K562 (cell line): Measurements from ENCODE around the gene COX6A1. TPM values are rescaled to one million over a fixed set of nuclear protein-coding genes. Genes with fewer than 3 reads are reported as not detected.
A peak's percentile ranks its signal among the peaks of the same experiment; 100 is the strongest.
"Not testable (repeated sequence)": the region's sequence is repeated elsewhere in the genome, so short reads cannot be mapped to it uniquely, and the experiment has no call there.

ENCODE experiments used
- ATAC-seq: fragments of 200-7000 bp; cut with Tn5 transposase; 3 replicates; pipeline ENCODE4 v1.9.1; 2020; ENCODE audit warnings: moderate library complexity
- BruUV-seq: library from RNA; stranded (reverse); fragments of 400-500 nt; replicated peaks from 2 replicates; lab custom pipeline; 2021; lab: Mats Ljungman, UMichigan
- CTCF ChIA-PET: fragments of 300-600 bp; formaldehyde crosslinking; extraction: SDS; loops from one replicate; lab custom pipeline; 2021; ENCODE audit warnings: low intra/inter-chr PET ratio; lab: Yijun Ruan, JAX
- POLR2A ChIA-PET: fragments of 300-600, 350-650 bp; sonication (Branson Sonifier 250); formaldehyde crosslinking; extraction: SDS; loops from one replicate; lab custom pipeline; 2021; ENCODE audit warnings: antibody characterized with exemption, inconsistent platforms; lab: Yijun Ruan, JAX
- DNase-seq, 4 experiments: peaks; one replicate each; pipeline versions ENCODE4 v3.0.0 to v3.0.0-alpha.2; 2011 to 2018; ENCODE audit warnings: low spot score in 3 of 4, mixed read lengths in 3 of 4; ENCODE audit errors: extremely low read depth in 1 of 4
- FAIRE-seq: peaks from 2 replicates; lab custom pipeline; 2011; peaks lifted over from hg19 to GRCh38; lab: Jason Lieb, UNC
- H2AFZ ChIP-seq: 2 replicates; pipeline ENCODE4 v1.6.0; 2011; ENCODE audit warnings: low read depth, low read length, control low read depth, inconsistent platforms
- H3K27ac ChIP-seq: fragments of 200-600 bp; 3 replicates; pipeline ENCODE4 v1.8.0; 2011; ENCODE audit warnings: low read depth, mild to moderate bottlenecking, control low read depth, inconsistent platforms, low read length, moderate library complexity, mixed read lengths; ENCODE audit errors: extremely low read depth
- H3K27me3 ChIP-seq, 2 experiments: fragments of 300-600 bp in 1 of 2; 2 replicates in 1 of 2; 3 replicates in 1 of 2; pipeline versions ENCODE4 v1.6.0 to v1.8.0; 2011; ENCODE audit warnings: inconsistent platforms in 2 of 2, low read length in 2 of 2, mild to moderate bottlenecking in 1 of 2, mixed read lengths in 1 of 2, moderate library complexity in 1 of 2; ENCODE audit not compliant: control insufficient read depth in 2 of 2, insufficient read depth in 2 of 2
- H3K36me3 ChIP-seq: fragments of 300-600 bp; 3 replicates; pipeline ENCODE4 v1.8.0; 2011; ENCODE audit warnings: mild to moderate bottlenecking, low read length, inconsistent platforms; ENCODE audit not compliant: control insufficient read depth, insufficient read depth
- H3K4me1 ChIP-seq, 2 experiments: fragments of 200-600 bp in 1 of 2; replicated peaks in 1 of 2; 2 replicates in 1 of 2; 3 replicates in 1 of 2; pipeline versions ENCODE4 v1.5.1 to v1.8.0; 2011; ENCODE audit warnings: inconsistent platforms in 2 of 2, low read length in 2 of 2, mild to moderate bottlenecking in 1 of 2, mixed read lengths in 1 of 2, moderate library complexity in 1 of 2; ENCODE audit not compliant: control insufficient read depth in 2 of 2, insufficient read depth in 2 of 2
- H3K4me2 ChIP-seq: 2 replicates; pipeline ENCODE4 v1.6.1; 2011; ENCODE audit warnings: low read length, control low read depth, inconsistent platforms, mixed read lengths; ENCODE audit not compliant: insufficient read depth
- H3K4me3 ChIP-seq: fragments of 200-600 bp; sonication (generic), shearing (Covaris generic); 2 replicates; pipeline ENCODE4 v1.5.1; 2016; ENCODE audit warnings: control low read depth, inconsistent platforms
- H3K79me2 ChIP-seq: fragments of 200-600 bp; 3 replicates; pipeline ENCODE4 v1.8.0; 2011; ENCODE audit warnings: low read length, inconsistent platforms; ENCODE audit not compliant: control insufficient read depth, insufficient read depth
- H3K9ac ChIP-seq, 2 experiments: 2 replicates each; pipeline versions ENCODE4 v1.6.0 to v1.6.1; 2011; ENCODE audit warnings: low read depth in 2 of 2, low read length in 2 of 2, control low read depth in 1 of 2, inconsistent platforms in 1 of 2, mild to moderate bottlenecking in 1 of 2, mixed read lengths in 1 of 2; ENCODE audit not compliant: insufficient read depth in 1 of 2
- H3K9me1 ChIP-seq: one replicate; pipeline ENCODE4 v1.6.0; 2011; ENCODE audit warnings: inconsistent platforms, mild to moderate bottlenecking, low read length, moderate library complexity; ENCODE audit not compliant: control insufficient read depth, insufficient read depth
- H3K9me3 ChIP-seq: replicated peaks from 2 replicates; pipeline ENCODE4 v1.5.1; 2011; ENCODE audit warnings: low read depth, low read length, inconsistent platforms; ENCODE audit not compliant: control insufficient read depth, insufficient read depth
- H4K20me1 ChIP-seq: replicated peaks from 2 replicates; pipeline ENCODE4 v1.6.1; 2011; ENCODE audit warnings: low read length, inconsistent platforms, mixed read lengths; ENCODE audit not compliant: control insufficient read depth, insufficient read depth
- BCOR ChIP-seq: fragments of 450-650 bp; IDR thresholded peaks from 2 replicates; pipeline ENCODE4 v1.6.1; 2016
- ESRRA ChIP-seq: fragments of 450-650 bp; IDR thresholded peaks from 2 replicates; pipeline ENCODE4 v1.6.1; 2014; ENCODE audit warnings: low read depth, mild to moderate bottlenecking, moderate library complexity, borderline replicate concordance
- FOXA3 ChIP-seq, 2 experiments: fragments of 450-650 bp in 1 of 2; sonication (generic) in 1 of 2; formaldehyde crosslinking; IDR thresholded peaks in 1 of 2; conservative IDR thresholded peaks in 1 of 2; 2 replicates each; pipeline versions ENCODE4 v1.4.0 to v1.8.0; 2020 to 2022; ENCODE audit warnings: mild to moderate bottlenecking in 2 of 2, missing genetic modification reagents in 1 of 2
- JUND ChIP-seq, 2 experiments: IDR thresholded peaks; 2 replicates in 1 of 2; 3 replicates in 1 of 2; pipeline ENCODE4 v1.6.1; 2011; ENCODE audit warnings: borderline replicate concordance in 2 of 2, low read depth in 2 of 2, low read length in 2 of 2, improper control_type of control experiment in 1 of 2, missing biosample characterization in 1 of 2, missing genetic modification characterization in 1 of 2, missing genetic modification reagents in 1 of 2
- KDM1A ChIP-seq, 2 experiments: fragments of 450-650 bp; IDR thresholded peaks; 2 replicates each; pipeline ENCODE4 v1.6.1; 2016; ENCODE audit warnings: mild to moderate bottlenecking in 2 of 2
- L3MBTL2 ChIP-seq: fragments of 450-650 bp; IDR thresholded peaks from 2 replicates; pipeline ENCODE4 v1.6.1; 2016; ENCODE audit warnings: mild to moderate bottlenecking, moderate library complexity
- NR2C2 ChIP-seq, 2 experiments: fragments of 200-800 bp in 1 of 2; sonication (Bioruptor generic) in 1 of 2; sonication (generic) in 1 of 2; formaldehyde crosslinking in 1 of 2; IDR thresholded peaks; 2 replicates each; pipeline versions ENCODE4 v1.6.1 to v1.8.0; 2016 to 2022; ENCODE audit warnings: mild to moderate bottlenecking in 1 of 2, missing compliant biosample characterization in 1 of 2, missing genetic modification characterization in 1 of 2, missing genetic modification reagents in 1 of 2
- RBM25 ChIP-seq: fragments of 200-400 bp; formaldehyde crosslinking; IDR thresholded peaks from 2 replicates; pipeline ENCODE4 v1.6.1; 2018; ENCODE audit warnings: low read length, low read depth, moderate library complexity; ENCODE audit not compliant: severe bottlenecking
- TEAD4 ChIP-seq, 2 experiments: sonication (generic) in 1 of 2; formaldehyde crosslinking in 1 of 2; IDR thresholded peaks; 2 replicates each; pipeline versions ENCODE4 v1.6.1 to v1.8.0; 2012 to 2022; ENCODE audit warnings: borderline replicate concordance in 1 of 2, inconsistent platforms in 1 of 2, low read length in 1 of 2, mild to moderate bottlenecking in 1 of 2, missing genetic modification reagents in 1 of 2
- ZFP1 ChIP-seq: fragments of 450-650 bp; formaldehyde crosslinking; IDR thresholded peaks from 2 replicates; pipeline ENCODE4 v1.4.0; 2020; ENCODE audit warnings: mild to moderate bottlenecking, mixed read lengths
- ZNF121 ChIP-seq: sonication (generic); formaldehyde crosslinking; conservative IDR thresholded peaks from 2 replicates; pipeline ENCODE4 v1.8.0; 2022; ENCODE audit warnings: missing genetic modification reagents
- ZNF282 ChIP-seq: sonication (generic); formaldehyde crosslinking; IDR thresholded peaks from 2 replicates; pipeline ENCODE4 v1.8.1; 2023; ENCODE audit warnings: missing genetic modification reagents
- WGBS: fragments of 100-300 bp; shearing (Covaris generic); methylation state at CpG from one replicate; pipeline ENCODE4 v1.1.6; 2016; ENCODE audit warnings: low coverage, mixed read lengths; ENCODE audit not compliant: insufficient coverage; ENCODE audit errors: missing lambda C conversion rate; 5-methylcytosine and 5-hydroxymethylcytosine counted together
- in situ Hi-C: fragments of 300-500 bp; cut with MboI; formaldehyde crosslinking; loops from 4 replicates; pipeline ENCODE4 v1.15.0; 2018; ENCODE audit warnings: inconsistent platforms, mixed read lengths
- intact Hi-C: fragments of 100-400 bp; cut with micrococcal nuclease; formaldehyde crosslinking; loops from 2 replicates; pipeline ENCODE4 v1.14.2; 2022
- polyA plus RNA-seq, 8 experiments: library from polyadenylated mRNA; depleted of rRNA in 4 of 8; stranded (reverse) in 5 of 8; unstranded in 3 of 8; fragments of >200 nt; fragmentation: Nextera tagmentation in 2 of 8; fragmentation: Illumina TruSeq in 1 of 8; extraction: Ambion mirVana in 2 of 8; extraction: Trizol in 1 of 8; gene quantifications; 2 replicates each; pipeline versions ENCODE4 v1.2.1 to v1.2.3, GENCODE V29; 2011 to 2014; ENCODE audit warnings: inconsistent platforms in 1 of 8, missing spikeins in 1 of 8
- total RNA-seq, 7 experiments: library from RNA; depleted of rRNA in 6 of 7; stranded (reverse); fragments of >200 nt in 6 of 7; fragmentation: Illumina TruSeq in 2 of 7; extraction: Trizol in 2 of 7; gene quantifications; 2 replicates each; pipeline versions ENCODE4 v1.2.1 to v1.2.3, GENCODE V29; 2011 to 2021; ENCODE audit warnings: low replicate concordance in 1 of 7
- TF ChIP-seq, protein P1 (sequence below): fragments of 450-650 bp; formaldehyde crosslinking; IDR thresholded peaks from 2 replicates; pipeline ENCODE4 v1.4.0; 2020; ENCODE audit warnings: mild to moderate bottlenecking, mixed read lengths

COX6A1 gene
- total and polyA plus RNA-seq, 9 of the 15 experiments (the other 6 are each of a cell fraction or from before 2014, with no cell fraction given), result 414 to 4,142 (median 931) TPM

DNA sequence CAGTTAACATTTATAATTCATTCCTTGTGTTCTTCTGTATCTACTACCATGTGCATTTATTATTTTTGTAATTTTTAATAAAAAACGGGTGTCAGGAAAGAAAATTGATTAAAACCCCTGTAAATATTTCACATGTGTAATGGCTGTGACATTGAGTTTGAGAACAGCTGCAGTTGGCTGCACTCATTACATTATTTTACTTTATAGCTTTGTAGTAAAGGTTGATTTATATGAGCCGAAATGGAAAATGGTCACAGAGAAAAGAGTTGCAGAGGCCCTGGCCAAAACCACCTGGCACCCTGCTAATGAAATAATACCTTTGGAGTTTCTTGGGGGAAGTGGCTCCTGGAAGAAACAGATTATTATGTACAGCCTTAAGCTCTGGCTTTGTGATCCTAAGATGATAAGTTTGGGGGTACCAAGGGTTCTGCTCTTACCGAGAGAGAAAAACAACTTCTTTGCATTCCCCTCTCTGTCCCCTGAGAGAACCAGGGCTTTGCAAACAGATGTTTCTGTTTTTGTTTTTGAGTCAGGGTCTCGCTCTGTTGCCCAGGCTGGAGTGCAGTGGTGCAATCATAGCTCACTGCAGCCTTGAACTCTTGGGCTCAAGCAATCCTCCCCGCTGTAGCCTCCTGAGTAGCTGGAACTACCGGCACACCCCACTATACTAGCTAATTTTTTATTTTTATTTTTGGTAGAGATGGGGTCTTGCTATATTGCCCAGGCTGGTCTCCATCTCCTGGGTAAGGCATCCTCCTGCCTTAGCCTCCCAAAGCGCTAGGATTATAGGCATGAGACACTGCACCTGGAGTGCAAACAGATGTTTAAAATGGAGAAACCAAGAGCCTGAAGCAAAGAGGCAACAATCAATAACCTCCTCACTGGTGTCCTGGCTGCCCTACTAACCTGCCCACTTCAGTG, 48.3 kb downstream of the COX6A1 start:
- WGBS, result 78% methylated on average over 6 of the region's 7 CpGs
- no peaks in the 10 kb centered on the region for H3K9me3 ChIP-seq
- POLR2A ChIA-PET, result interaction anchor here (1.0 to 2.5 kb wide), 5 partner anchors 11 to 285 kb away, joined by 4 to 12 read pairs (median 6); partner anchors contain the start of gene RPLP0

DNA sequence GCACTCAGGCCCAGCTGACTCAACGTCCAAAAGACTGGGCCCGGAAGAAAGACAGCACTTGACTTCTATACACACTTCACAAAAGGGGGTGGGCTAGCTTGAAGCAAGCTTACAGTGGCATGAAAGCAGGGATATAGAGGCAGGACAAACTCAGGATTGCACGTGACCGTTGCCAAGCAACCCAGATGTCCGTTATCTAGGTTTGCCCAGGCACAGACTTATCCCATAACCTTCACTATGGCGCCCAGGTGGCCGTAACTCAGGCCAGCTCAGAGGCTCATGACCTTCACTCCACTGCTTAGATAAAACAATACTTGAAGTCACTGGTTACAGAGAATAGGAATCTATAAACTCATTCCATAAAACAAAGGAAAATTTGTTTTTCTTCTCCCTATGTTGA, 49.6 kb downstream of the COX6A1 start:
- CTCF ChIA-PET; TF ChIP-seq NR2C2 (CRISPR knock-in tag; IDR thresholded peaks at IDR 0.05); TEAD4 (CRISPR knock-in tag; IDR thresholded peaks at IDR 0.05; ENCODE audit: borderline replicate concordance): not testable (repeated sequence)
- POLR2A ChIA-PET, result interaction anchor here (0.6 to 2.5 kb wide), 11 partner anchors 9 to 249 kb away, joined by 3 to 12 read pairs (median 3); partner anchors contain the start of gene DYNLL1
- TF ChIP-seq L3MBTL2 (0 out of 2 replicates have a peak, but pooled peaks have one; percentile 33), NR2C2 (tag; IDR thresholded peaks at IDR 0.05) (0 out of 2 replicates have a peak, but pooled peaks have one; percentile 22), ESRRA (peak; percentile 60), FOXA3 (CRISPR knock-in tag; conservative IDR thresholded peaks at IDR 0.05 in 1 of 2, IDR thresholded peaks at IDR 0.05 in 1 of 2) (peak in 1 of 2 experiments; percentile 74; a peak in 1 of 4 replicates), JUND (IDR thresholded peaks at IDR 0.05; ENCODE audit: borderline replicate concordance, low read depth, low read length) (peak; percentile 58; the same call in 1 of the 2 replicates), JUND (tag; IDR thresholded peaks at IDR 0.05; ENCODE audit: borderline replicate concordance, low read depth, low read length) (peak; percentile 16; the same call in 1 of the 3 replicates), TEAD4 (IDR thresholded peaks at IDR 0.05; ENCODE audit: low read length) (peak; percentile 83)
- TF ChIP-seq, protein P1, sequence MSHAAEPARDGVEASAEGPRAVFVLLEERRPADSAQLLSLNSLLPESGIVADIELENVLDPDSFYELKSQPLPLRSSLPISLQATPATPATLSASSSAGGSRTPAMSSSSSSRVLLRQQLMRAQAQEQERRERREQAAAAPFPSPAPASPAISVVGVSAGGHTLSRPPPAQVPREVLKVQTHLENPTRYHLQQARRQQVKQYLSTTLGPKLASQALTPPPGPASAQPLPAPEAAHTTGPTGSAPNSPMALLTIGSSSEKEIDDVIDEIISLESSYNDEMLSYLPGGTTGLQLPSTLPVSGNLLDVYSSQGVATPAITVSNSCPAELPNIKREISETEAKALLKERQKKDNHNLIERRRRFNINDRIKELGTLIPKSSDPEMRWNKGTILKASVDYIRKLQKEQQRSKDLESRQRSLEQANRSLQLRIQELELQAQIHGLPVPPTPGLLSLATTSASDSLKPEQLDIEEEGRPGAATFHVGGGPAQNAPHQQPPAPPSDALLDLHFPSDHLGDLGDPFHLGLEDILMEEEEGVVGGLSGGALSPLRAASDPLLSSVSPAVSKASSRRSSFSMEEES (CRISPR knock-in tag), result peak; percentile 54

More for the DNA sequence above, 48.3 kb downstream of the COX6A1 start:
- intact Hi-C loops, result no loop called here
- no peak overlapping the region for H3K4me2 ChIP-seq
- peaks cover 21 to 34% of the 10 kb centered on the region in 2 experiments for H3K4me1 ChIP-seq
- H3K27me3 ChIP-seq, result no peaks in the 10 kb centered on the region; a peak in 1 of 5 replicates
- CTCF ChIA-PET, result no interaction called here
- no TSS peak for BruUV-seq
- H3K9ac ChIP-seq, result no peak overlapping the region
- DNase-seq, result no peak
- H3K9me1 ChIP-seq, result no peaks in the 10 kb centered on the region
- no peak overlapping the region for H3K27ac ChIP-seq
- H3K79me2 ChIP-seq, result peaks cover 10% of the 10 kb centered on the region; the same call in 2 of the 3 replicates
- in situ Hi-C loops, result no loop called here
- peaks cover 32% of the 10 kb centered on the region for H3K36me3 ChIP-seq
- TF ChIP-seq KDM1A (IDR thresholded peaks at IDR 0.05), result peak in 1 of 2 experiments; percentile 50; a peak in 2 of 4 replicates
- no peak for TF ChIP-seq ZNF282 (CRISPR knock-in tag)
- TF ChIP-seq RBM25, result peak; percentile 40
- no peak for TF ChIP-seq ZFP1
- peak; percentile 72 for TF ChIP-seq BCOR
- TF ChIP-seq ZNF121 (CRISPR knock-in tag), result peak; percentile 97
- H4K20me1 ChIP-seq, result no peaks in the 10 kb centered on the region
- H2AFZ ChIP-seq, result no peak overlapping the region
- FAIRE-seq, result no peak
- no peak for ATAC-seq
- H3K4me3 ChIP-seq, result no peak overlapping the region

More for the DNA sequence above, 49.6 kb downstream of the COX6A1 start:
- peaks cover 32% of the 10 kb centered on the region for H3K36me3 ChIP-seq
- ATAC-seq, result peak; percentile 81
- H3K27me3 ChIP-seq, in situ Hi-C loops, BruUV-seq, H3K4me3 ChIP-seq, intact Hi-C loops, H4K20me1 ChIP-seq, H3K9me1 ChIP-seq, H3K9me3 ChIP-seq, H3K79me2 ChIP-seq: not testable (repeated sequence)
- peak; percentile 79 for FAIRE-seq
- H3K27ac ChIP-seq, result peak overlapping the region; percentile 69
- H3K4me1 ChIP-seq, result peaks cover 15 to 26% of the 10 kb centered on the region in 2 experiments; a peak in 4 of 5 replicates
- peak overlapping the region; percentile 14; the same call in 1 of the 2 replicates for H2AFZ ChIP-seq
- 16% methylated on average over 7 of the region's 7 CpGs for WGBS
- DNase-seq, result peak; percentile 40 to 90 (median 48)
- H3K4me2 ChIP-seq, result peak overlapping the region; percentile 43
- H3K9ac ChIP-seq, result peak overlapping the region in 1 of 2 experiments; percentile 52; a peak in 2 of 4 replicates
